ENCODE measurements around the gene TFAP2B. TPM values are rescaled to one million over a fixed set of nuclear protein-coding genes. Genes with fewer than 3 reads are reported as not detected.

Gene TFAP2B
- total and polyA plus RNA-seq, 4 donors = 0.02 TPM; not detected in 3

- no peaks in the 10 kb centered on the region for H3K36me3 ChIP-seq (ENCODE audit: control insufficient read depth in 4 of 4, insufficient read depth in 4 of 4, low read length in 4 of 4)
- no peak overlapping the region for H3K4me3 ChIP-seq
- 8 to 9% methylated on average over 20 of the region's 20 CpGs for WGBS, 2 donors
- peaks cover 9 to 98% (median 96%) of the 10 kb centered on the region in 3 donors for H3K27me3 ChIP-seq (ENCODE audit: control insufficient read depth in 3 of 3, insufficient read depth in 3 of 3, low read length in 2 of 3)
- H3K4me1 ChIP-seq (ENCODE audit: control insufficient read depth in 5 of 5, insufficient read depth in 5 of 5, low read length in 5 of 5) = peaks cover 0 to 10% (median 4%) of the 10 kb centered on the region in 5 donors
- H3K9ac ChIP-seq (ENCODE audit: insufficient read depth in 1 of 2, low read length in 2 of 2) = no peak overlapping the region
- no peak for ATAC-seq (ENCODE audit: insufficient read depth, low FRiP score)
- DNase-seq = peak in 2 of 3 donors; percentile 14 to 20
- no peak overlapping the region for H3K27ac ChIP-seq (ENCODE audit: low read depth in 1 of 2, low read length in 1 of 2)
- peaks cover 0 to 12% (median 0%) of the 10 kb centered on the region in 4 donors for H3K9me3 ChIP-seq (ENCODE audit: control insufficient read depth in 4 of 4, insufficient read depth in 3 of 4, low read length in 3 of 4)
- no peak for TF ChIP-seq CTCF (IDR thresholded peaks at IDR 0.05; ENCODE audit: control extremely low read depth, extremely low read depth)
Measured at GRCh38 chr6:50821441-50822077, 2.9 kb downstream of the TFAP2B start.

GRCh38 chr6:50822078-50822476 lies 3.4 kb downstream of the TFAP2B start:
- Histone ChIP-seq H3K27me3 (ENCODE audit: control insufficient read depth in 3 of 3, insufficient read depth in 3 of 3, low read length in 2 of 3) (peaks cover 9 to 98% (median 96%) of the 10 kb centered on the region in 3 donors), H3K9ac (ENCODE audit: insufficient read depth in 1 of 2, low read length in 2 of 2) (no peak overlapping the region)
- DNase-seq = peak in 1 of 3 donors; percentile 15

GRCh38 chr6:50823094-50823920 lies 4.6 kb downstream of the TFAP2B start:
- TF ChIP-seq CTCF (IDR thresholded peaks at IDR 0.05; ENCODE audit: control extremely low read depth, extremely low read depth) = no peak
- Histone ChIP-seq H3K9me3 (ENCODE audit: control insufficient read depth in 4 of 4, insufficient read depth in 3 of 4, low read length in 3 of 4) (peaks cover 0 to 14% (median 0%) of the 10 kb centered on the region in 4 donors), H3K27me3 (ENCODE audit: control insufficient read depth in 3 of 3, insufficient read depth in 3 of 3, low read length in 2 of 3) (peaks cover 9 to 98% (median 94%) of the 10 kb centered on the region in 3 donors), H3K4me3 (no peak overlapping the region), H3K4me1 (ENCODE audit: control insufficient read depth in 5 of 5, insufficient read depth in 5 of 5, low read length in 5 of 5) (peaks cover 0 to 10% (median 4%) of the 10 kb centered on the region in 5 donors), H3K9ac (ENCODE audit: insufficient read depth in 1 of 2, low read length in 2 of 2) (no peak overlapping the region), H3K36me3 (ENCODE audit: control insufficient read depth in 4 of 4, insufficient read depth in 4 of 4, low read length in 4 of 4) (no peaks in the 10 kb centered on the region), H3K27ac (ENCODE audit: low read depth in 1 of 2, low read length in 1 of 2) (no peak overlapping the region)
- ATAC-seq (ENCODE audit: insufficient read depth, low FRiP score) (no peak), DNase-seq (no peak)
- WGBS, 2 donors = 4 to 9% methylated on average over 46 of the region's 46 CpGs

More at GRCh38 chr6:50822078-50822476, 3.4 kb downstream of the TFAP2B start:
- no peak overlapping the region for H3K27ac ChIP-seq (ENCODE audit: low read depth in 1 of 2, low read length in 1 of 2)
- no peaks in the 10 kb centered on the region for H3K36me3 ChIP-seq (ENCODE audit: control insufficient read depth in 4 of 4, insufficient read depth in 4 of 4, low read length in 4 of 4)
- no peak for TF ChIP-seq CTCF (IDR thresholded peaks at IDR 0.05; ENCODE audit: control extremely low read depth, extremely low read depth)
- no peak overlapping the region for H3K4me3 ChIP-seq
- H3K4me1 ChIP-seq (ENCODE audit: control insufficient read depth in 5 of 5, insufficient read depth in 5 of 5, low read length in 5 of 5) = peaks cover 0 to 10% (median 4%) of the 10 kb centered on the region in 5 donors
- H3K9me3 ChIP-seq (ENCODE audit: control insufficient read depth in 4 of 4, insufficient read depth in 3 of 4, low read length in 3 of 4) = peaks cover 0 to 12% (median 0%) of the 10 kb centered on the region in 4 donors
- 9 to 10% methylated on average over 6 of the region's 6 CpGs for WGBS, 2 donors
- no peak for ATAC-seq (ENCODE audit: insufficient read depth, low FRiP score)
